Non-pigmented ciliary epithelial cell (primary cell): Measurements from ENCODE around the gene PAFAH2.
"Not testable (repeated sequence)": the region's sequence is repeated elsewhere in the genome, so short reads cannot be mapped to it uniquely, and the experiment has no call there.

ENCODE experiments used
- DNase-seq: peaks from one replicate; pipeline ENCODE4 v3.0.0-alpha.2; 2010; ENCODE audit warnings: low read depth

The PAFAH2 gene

GRCh38 chr1:26010825-26011224 is 13.0 kb upstream of the PAFAH2 start:
- DNase-seq, result no peak

GRCh38 chr1:26009796-26010447 is 12.1 kb upstream of the PAFAH2 start:
- no peak for DNase-seq

GRCh38 chr1:26006710-26007109 is 8.8 kb upstream of the PAFAH2 start:
- DNase-seq, result no peak

GRCh38 chr1:26005434-26006105 is 7.7 kb upstream of the PAFAH2 start:
- DNase-seq, result no peak

GRCh38 chr1:26003756-26004155 is 5.9 kb upstream of the PAFAH2 start:
- DNase-seq, result no peak

- no peak for DNase-seq
Measured at GRCh38 chr1:26003262-26003661, 5.4 kb upstream of the PAFAH2 start.

GRCh38 chr1:25999041-25999800 is 1.4 kb upstream of the PAFAH2 start:
- DNase-seq, result no peak

- DNase-seq, result no peak
Measured at GRCh38 chr1:25996966-25997827, 666 bp downstream of the PAFAH2 start.

- DNase-seq, result no peak
Measured at GRCh38 chr1:25994402-25995150, 3.3 kb downstream of the PAFAH2 start.

- DNase-seq, result no peak
Measured at GRCh38 chr1:25993197-25993951, 4.5 kb downstream of the PAFAH2 start.

GRCh38 chr1:25992689-25993171 is 5.1 kb downstream of the PAFAH2 start:
- no peak for DNase-seq

- DNase-seq, result no peak
Measured at GRCh38 chr1:25991937-25992688, 5.8 kb downstream of the PAFAH2 start.

GRCh38 chr1:25990702-25991395 is 7.0 kb downstream of the PAFAH2 start:
- DNase-seq, result no peak

- DNase-seq, result no peak
Measured at GRCh38 chr1:25990251-25990650, 7.6 kb downstream of the PAFAH2 start.

GRCh38 chr1:25989440-25990234 is 8.2 kb downstream of the PAFAH2 start:
- no peak for DNase-seq

GRCh38 chr1:25987951-25988350 is 9.9 kb downstream of the PAFAH2 start:
- DNase-seq, result no peak

- DNase-seq, result not testable (repeated sequence)
Measured at GRCh38 chr1:25986773-25987172, 11.1 kb downstream of the PAFAH2 start.

- DNase-seq, result no peak
Measured at GRCh38 chr1:25985670-25986069, 12.2 kb downstream of the PAFAH2 start.
